Measurements from ENCODE around the gene CAMK2B. TPM values are rescaled to one million over a fixed set of nuclear protein-coding genes. Genes with fewer than 3 reads are reported as not detected.

Gene CAMK2B
- total and polyA plus RNA-seq, 12 donors = 0.25 to 82.3 (median 6.5) TPM; not detected in 2

DNA sequence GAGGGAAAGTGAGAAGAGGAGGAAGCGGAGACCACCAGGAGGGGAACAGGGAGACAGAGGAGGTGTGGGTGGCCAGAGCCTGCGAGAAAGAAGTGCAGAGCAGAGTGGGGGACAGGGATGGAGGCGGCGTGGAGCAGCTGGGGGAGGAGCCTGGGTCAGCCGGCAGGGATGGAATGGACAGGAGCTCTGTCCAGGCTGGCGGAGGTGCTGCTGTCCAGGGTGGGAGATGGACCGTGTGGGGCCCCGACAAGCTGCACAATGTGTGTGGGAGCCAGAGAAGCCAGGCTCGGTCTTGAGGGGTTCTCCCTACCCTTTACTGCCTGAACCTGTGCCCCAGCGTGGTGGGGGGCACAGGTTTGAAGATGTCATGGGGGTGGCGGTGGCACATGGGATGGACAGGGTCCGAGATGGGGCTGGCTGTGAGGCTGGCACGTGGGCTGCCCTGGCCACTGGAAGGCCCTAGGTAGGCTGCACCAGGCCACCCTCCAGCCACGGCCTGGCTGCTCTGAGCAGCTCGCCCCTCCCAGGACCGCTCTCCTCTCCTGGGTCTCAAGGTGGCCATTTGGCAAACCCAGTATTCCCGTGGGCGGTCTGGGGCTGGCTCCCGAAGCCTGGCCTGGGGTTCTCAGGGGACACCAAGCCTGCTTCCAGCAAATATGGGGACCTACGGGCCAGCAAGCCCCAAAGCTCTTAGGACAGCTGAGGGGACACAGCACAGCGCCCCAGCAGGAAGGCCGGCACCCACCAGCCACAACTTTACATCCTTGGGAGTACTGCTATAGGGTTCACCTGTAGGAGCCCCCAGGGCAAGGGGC, 92.3 kb downstream of the CAMK2B start:
- WGBS, 4 donors = 84 to 87% (median 86%) methylated on average over 16 to 22 of the region's 22 CpGs
- intact Hi-C loops (cut with DNase I) = loop anchor here in 1 of 2 donors (5.0 kb wide), 1 partner anchor 334 kb away; no protein-coding TSS in a partner anchor

GRCh38 chr7:44232396-44232795, 93.0 kb downstream of the CAMK2B start:
- no peak for DNase-seq
- H3K36me3 ChIP-seq (replicated peaks in 1 of 2) = no peaks in the 10 kb centered on the region
- intact Hi-C loops (cut with DNase I) = loop anchor here in 1 of 2 donors (5.0 kb wide), 1 partner anchor 335 kb away; no protein-coding TSS in a partner anchor
- no peak overlapping the region for H3K27ac ChIP-seq
- peaks cover 0 to 6% of the 10 kb centered on the region in 2 donors for H3K4me1 ChIP-seq (replicated peaks in 1 of 2)
- no peaks in the 10 kb centered on the region for H3K9me3 ChIP-seq (replicated peaks in 1 of 3)
- WGBS, 4 donors = 84 to 91% (median 89%) methylated on average over 7 to 13 of the region's 13 CpGs
- TF ChIP-seq POLR2A (IDR thresholded peaks at IDR 0.05) (no peak), CTCF (IDR thresholded peaks at IDR 0.05) (no peak)
- H3K27me3 ChIP-seq = no peaks in the 10 kb centered on the region
- H3K4me3 ChIP-seq = no peak overlapping the region

More for the DNA sequence above, 92.3 kb downstream of the CAMK2B start:
- Histone ChIP-seq H3K36me3 (replicated peaks in 1 of 2) (no peaks in the 10 kb centered on the region), H3K27ac (no peak overlapping the region), H3K4me1 (replicated peaks in 1 of 2) (peaks cover 0 to 6% of the 10 kb centered on the region in 2 donors), H3K27me3 (no peaks in the 10 kb centered on the region), H3K4me3 (no peak overlapping the region), H3K9me3 (replicated peaks in 1 of 3) (no peaks in the 10 kb centered on the region)
- TF ChIP-seq CTCF (IDR thresholded peaks at IDR 0.05) (no peak), POLR2A (IDR thresholded peaks at IDR 0.05) (no peak)
- DNase-seq = no peak

- no peaks in the 10 kb centered on the region for H3K36me3 ChIP-seq (replicated peaks in 1 of 2)
- no peak overlapping the region for H3K4me3 ChIP-seq
- DNase-seq = no peak
- intact Hi-C loops (cut with DNase I) = loop anchor here in 1 of 2 donors (5.0 kb wide), 1 partner anchor 336 kb away; no protein-coding TSS in a partner anchor
- no peaks in the 10 kb centered on the region for H3K27me3 ChIP-seq
- H3K9me3 ChIP-seq (replicated peaks in 1 of 3) = no peaks in the 10 kb centered on the region
- TF ChIP-seq CTCF (IDR thresholded peaks at IDR 0.05) = no peak
- TF ChIP-seq POLR2A (IDR thresholded peaks at IDR 0.05) = no peak
- 92 to 94% (median 93%) methylated on average over 12 of the region's 12 CpGs; no CpG with 5 or more reads in 1 of the 4 donors for WGBS, 4 donors
- peaks cover 0 to 6% of the 10 kb centered on the region in 2 donors for H3K4me1 ChIP-seq (replicated peaks in 1 of 2)
- H3K27ac ChIP-seq = no peak overlapping the region
These were observed 94.3 kb downstream of the CAMK2B start for GRCh38 chr7:44231088-44231487.

DNA sequence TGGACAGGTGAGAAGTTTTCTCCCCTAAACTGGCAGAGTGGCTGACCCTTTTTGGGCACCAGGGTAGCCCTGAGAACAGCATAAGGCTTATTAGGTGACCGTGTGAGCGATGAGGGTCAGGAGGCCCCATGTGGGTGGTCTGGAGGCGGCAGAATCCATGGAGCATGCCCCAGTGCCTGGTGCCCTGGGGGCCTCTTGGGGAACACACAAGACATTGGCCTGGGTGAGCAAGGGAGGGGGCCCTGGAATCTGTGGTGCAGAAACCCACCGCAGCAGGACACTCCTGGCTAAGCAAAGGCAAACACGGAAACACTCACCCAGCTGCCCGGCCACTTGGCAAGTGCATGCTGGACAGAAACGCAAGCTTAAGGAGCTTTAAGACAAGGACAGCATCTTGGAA, 95.1 kb downstream of the CAMK2B start:
- WGBS, 4 donors = 86 to 97% (median 92%) methylated on average over 4 to 7 of the region's 7 CpGs
- TF ChIP-seq CTCF (IDR thresholded peaks at IDR 0.05) (no peak), POLR2A (IDR thresholded peaks at IDR 0.05) (no peak)
- Histone ChIP-seq H3K27ac (no peak overlapping the region), H3K4me1 (replicated peaks in 1 of 2) (peaks cover 0 to 2% of the 10 kb centered on the region in 2 donors), H3K36me3 (replicated peaks in 1 of 2) (no peaks in the 10 kb centered on the region), H3K4me3 (no peak overlapping the region), H3K9me3 (replicated peaks in 1 of 3) (no peaks in the 10 kb centered on the region), H3K27me3 (no peaks in the 10 kb centered on the region)
- intact Hi-C loops (cut with DNase I) = loop anchor here in 1 of 2 donors (5.0 kb wide), 1 partner anchor 337 kb away; no protein-coding TSS in a partner anchor
- no peak for DNase-seq
